Stomach smooth muscle (tissue), 2 donors: ENCODE results near the gene GLT1D1.

Experiments used
- H3K27ac ChIP-seq: one replicate; pipeline ENCODE4 v1.7.0; 2013; ENCODE audit warnings: mild to moderate bottlenecking, low read length, inconsistent platforms
- H3K27me3 ChIP-seq, 2 donors: one replicate each; pipeline ENCODE4 v1.7.0; 2013; ENCODE audit warnings: low read length in 2 of 2; ENCODE audit not compliant: insufficient read depth in 2 of 2, control insufficient read depth in 1 of 2
- H3K36me3 ChIP-seq, 2 donors: one replicate each; pipeline ENCODE4 v1.7.0; 2013; ENCODE audit warnings: low read length in 2 of 2; ENCODE audit not compliant: control insufficient read depth in 2 of 2, insufficient read depth in 2 of 2
- H3K4me1 ChIP-seq: one replicate; pipeline ENCODE4 v1.7.0; 2013; ENCODE audit warnings: low read length; ENCODE audit not compliant: control insufficient read depth, insufficient read depth
- H3K4me3 ChIP-seq, 2 donors: one replicate each; pipeline ENCODE4 v1.7.0; 2013; ENCODE audit warnings: low read length in 2 of 2
- H3K9ac ChIP-seq, 2 donors: one replicate each; pipeline ENCODE4 v1.7.0; 2013; ENCODE audit warnings: low read length in 2 of 2, mild to moderate bottlenecking in 1 of 2
- H3K9me3 ChIP-seq, 2 donors: one replicate each; pipeline ENCODE4 v1.7.0; 2013; ENCODE audit warnings: low read length in 2 of 2; ENCODE audit not compliant: control insufficient read depth in 2 of 2
- donor health status: healthy.
- donor health status: Pancreatic carcinoma.

GLT1D1 gene

DNA sequence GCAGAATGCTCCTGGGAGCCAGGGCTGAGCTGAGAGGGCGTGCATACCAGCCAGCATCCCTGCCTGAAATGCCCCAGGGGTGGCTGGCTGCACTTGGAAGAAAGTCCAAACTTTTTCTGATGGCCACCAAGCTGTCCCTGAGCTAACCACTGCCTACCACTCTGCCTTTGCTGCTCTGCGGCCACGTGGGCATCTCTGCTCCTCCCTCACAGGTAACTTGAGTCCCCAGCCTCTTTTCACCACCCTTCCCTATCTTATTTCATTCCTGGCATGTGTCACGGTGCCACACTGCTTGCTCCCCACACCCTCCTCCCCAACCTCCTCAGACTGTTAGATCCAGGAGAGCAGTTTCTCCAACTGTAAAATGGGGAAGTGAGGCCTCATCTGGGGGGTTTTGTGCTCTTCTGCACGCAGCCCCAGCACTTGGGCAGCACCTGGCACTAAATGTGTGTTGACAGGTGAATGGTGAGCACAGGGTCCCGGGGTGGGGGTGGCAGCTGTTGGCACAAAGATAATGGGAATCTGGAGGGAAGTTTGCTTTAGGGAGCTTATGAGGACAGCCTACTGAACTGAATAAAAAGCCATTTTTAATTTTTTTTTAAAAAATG, 113.0 kb downstream of the GLT1D1 start:
- peaks cover 17 to 19% of the 10 kb centered on the region in 2 donors for H3K27me3 ChIP-seq

DNA sequence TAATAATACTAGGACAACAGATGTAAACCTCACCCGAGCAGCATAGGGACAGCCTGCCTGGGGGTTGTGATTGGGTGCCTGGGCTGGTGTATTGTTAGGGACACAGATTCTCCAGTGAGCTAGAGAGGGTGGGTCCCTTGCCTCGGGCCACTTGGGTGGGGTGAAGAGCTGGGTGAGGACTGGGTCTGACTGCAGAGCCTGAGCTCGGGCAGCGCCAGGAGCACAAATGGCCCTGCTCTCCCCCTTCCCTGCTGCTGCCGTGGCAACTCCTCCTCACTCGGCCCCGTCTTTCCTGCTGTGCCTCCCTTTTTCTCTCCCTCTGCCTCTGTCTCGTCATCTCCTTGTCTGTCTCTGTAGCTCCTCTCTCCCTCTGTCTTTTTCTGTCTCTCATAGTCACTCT, 115.4 kb downstream of the GLT1D1 start:
- peaks cover 22 to 25% of the 10 kb centered on the region in 2 donors for H3K27me3 ChIP-seq
- H3K36me3 ChIP-seq: no peaks in the 10 kb centered on the region
- no peak overlapping the region for H3K9ac ChIP-seq
- H3K27ac ChIP-seq: no peak overlapping the region
- peaks cover 6 to 13% of the 10 kb centered on the region in 2 donors for H3K9me3 ChIP-seq
- no peaks in the 10 kb centered on the region for H3K4me1 ChIP-seq
- H3K4me3 ChIP-seq: no peak overlapping the region

More for the DNA sequence above, 113.0 kb downstream of the GLT1D1 start:
- Histone ChIP-seq H3K27ac (no peak overlapping the region), H3K4me1 (no peaks in the 10 kb centered on the region), H3K36me3 (no peaks in the 10 kb centered on the region), H3K9ac (no peak overlapping the region), H3K4me3 (no peak overlapping the region), H3K9me3 (peaks cover 10 to 13% of the 10 kb centered on the region in 2 donors)

DNA sequence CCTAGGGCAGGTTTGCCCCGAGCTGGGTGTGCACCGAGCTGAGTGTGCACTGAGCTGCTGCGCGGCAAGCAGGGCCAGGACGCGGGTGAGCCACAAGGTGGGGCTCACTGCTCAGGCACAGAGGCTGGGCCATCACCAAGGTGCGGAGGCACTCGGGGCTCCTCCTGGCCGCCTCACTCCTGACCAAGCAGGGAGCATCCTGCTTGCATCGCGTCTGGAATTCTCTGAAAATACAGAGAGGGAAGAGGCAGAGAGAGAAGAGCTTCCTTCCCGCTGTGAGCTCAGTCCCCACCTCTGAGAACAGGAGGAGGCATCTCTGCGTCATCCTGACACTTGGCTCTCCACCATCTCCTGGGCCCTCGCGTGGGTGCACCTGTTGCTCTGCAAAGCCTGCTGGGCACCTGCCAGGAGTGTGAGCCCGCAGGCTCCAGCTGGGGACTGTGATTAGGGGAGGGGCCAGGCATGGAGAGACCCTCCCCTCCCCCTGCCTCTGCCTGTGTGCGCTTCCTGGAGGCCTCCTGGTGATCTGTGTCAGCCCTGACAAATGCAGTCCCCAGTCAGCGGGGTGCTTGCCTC, 116.3 kb downstream of the GLT1D1 start:
- no peak overlapping the region for H3K9ac ChIP-seq
- H3K27ac ChIP-seq: no peak overlapping the region
- no peak overlapping the region for H3K4me3 ChIP-seq
- H3K4me1 ChIP-seq: no peaks in the 10 kb centered on the region
- H3K27me3 ChIP-seq: peaks cover 22 to 28% of the 10 kb centered on the region in 2 donors
- H3K36me3 ChIP-seq: no peaks in the 10 kb centered on the region
- peaks cover 4 to 8% of the 10 kb centered on the region in 2 donors for H3K9me3 ChIP-seq

DNA sequence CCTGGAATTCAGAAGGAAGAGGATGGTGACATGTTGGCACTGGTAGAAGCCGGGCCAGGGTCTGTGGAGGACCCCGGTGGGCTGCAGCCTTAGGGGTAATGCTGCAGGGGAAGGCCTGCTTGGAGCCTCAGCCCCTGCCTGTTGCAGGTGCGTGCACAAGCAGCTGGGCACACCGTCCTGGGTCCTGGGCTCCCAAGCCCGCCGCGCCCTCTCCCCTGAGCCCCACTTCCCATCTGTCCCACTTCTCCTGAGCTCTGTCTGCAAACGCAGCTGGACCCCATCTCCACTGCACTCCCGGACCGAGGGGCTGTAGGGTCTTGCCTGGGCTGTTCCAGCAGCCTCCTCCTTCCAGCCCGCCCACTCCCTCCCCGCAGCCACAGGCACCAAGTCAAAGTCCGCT, 116.8 kb downstream of the GLT1D1 start:
- peaks cover 22 to 33% of the 10 kb centered on the region in 2 donors for H3K27me3 ChIP-seq

DNA sequence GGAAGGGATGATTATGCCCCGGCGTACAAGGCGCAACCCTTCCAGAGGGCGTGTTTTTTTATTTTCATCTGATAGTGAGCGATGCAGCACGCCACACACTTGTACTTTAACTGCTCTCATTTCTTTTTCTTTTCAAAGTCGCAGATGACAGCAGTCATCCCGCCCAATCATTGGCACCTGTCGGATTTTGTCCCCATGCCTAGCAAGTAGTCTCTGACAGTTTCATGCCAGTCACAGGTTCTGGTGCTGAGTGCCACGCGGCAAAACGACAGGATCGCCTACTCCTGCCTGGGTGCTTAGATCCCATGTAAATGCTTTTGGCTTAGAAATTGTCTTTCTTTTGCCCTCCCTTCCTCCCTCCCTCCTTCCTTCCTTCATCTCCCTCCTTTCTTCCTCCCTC, 117.7 kb downstream of the GLT1D1 start:
- no peak overlapping the region for H3K4me3 ChIP-seq
- H3K27ac ChIP-seq: no peak overlapping the region
- H3K9me3 ChIP-seq: no peaks in the 10 kb centered on the region
- no peak overlapping the region for H3K9ac ChIP-seq
- peaks cover 22 to 36% of the 10 kb centered on the region in 2 donors for H3K27me3 ChIP-seq
- no peaks in the 10 kb centered on the region for H3K36me3 ChIP-seq
- no peaks in the 10 kb centered on the region for H3K4me1 ChIP-seq

More for the DNA sequence above, 116.8 kb downstream of the GLT1D1 start:
- H3K9ac ChIP-seq: no peak overlapping the region
- no peak overlapping the region for H3K4me3 ChIP-seq
- peaks cover 0 to 2% of the 10 kb centered on the region in 2 donors for H3K9me3 ChIP-seq
- no peaks in the 10 kb centered on the region for H3K36me3 ChIP-seq
- H3K4me1 ChIP-seq: no peaks in the 10 kb centered on the region
- no peak overlapping the region for H3K27ac ChIP-seq

DNA sequence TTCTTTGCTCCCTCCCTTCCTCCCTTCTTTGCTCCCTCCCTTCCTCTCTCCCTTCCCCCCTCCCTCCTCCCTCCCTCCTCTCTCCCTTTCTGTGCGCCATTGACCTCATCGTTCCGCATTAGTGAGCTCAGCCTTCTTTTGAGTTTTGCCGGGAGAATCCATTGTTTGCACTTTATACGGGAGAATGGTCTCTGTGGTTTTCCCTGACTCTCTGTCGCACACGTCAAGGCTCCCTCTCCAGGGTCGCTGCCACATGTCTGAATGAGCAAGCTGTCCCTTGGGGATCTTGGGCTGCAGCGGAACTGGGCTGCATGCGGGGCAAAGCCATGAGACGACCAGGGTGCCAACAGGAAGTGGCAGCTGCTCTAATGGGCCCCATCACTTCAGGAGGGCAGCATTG, 118.5 kb downstream of the GLT1D1 start:
- Histone ChIP-seq H3K27ac (no peak overlapping the region), H3K36me3 (no peaks in the 10 kb centered on the region), H3K9me3 (no peaks in the 10 kb centered on the region), H3K9ac (no peak overlapping the region), H3K27me3 (peaks cover 25 to 33% of the 10 kb centered on the region in 2 donors), H3K4me3 (no peak overlapping the region), H3K4me1 (no peaks in the 10 kb centered on the region)

DNA sequence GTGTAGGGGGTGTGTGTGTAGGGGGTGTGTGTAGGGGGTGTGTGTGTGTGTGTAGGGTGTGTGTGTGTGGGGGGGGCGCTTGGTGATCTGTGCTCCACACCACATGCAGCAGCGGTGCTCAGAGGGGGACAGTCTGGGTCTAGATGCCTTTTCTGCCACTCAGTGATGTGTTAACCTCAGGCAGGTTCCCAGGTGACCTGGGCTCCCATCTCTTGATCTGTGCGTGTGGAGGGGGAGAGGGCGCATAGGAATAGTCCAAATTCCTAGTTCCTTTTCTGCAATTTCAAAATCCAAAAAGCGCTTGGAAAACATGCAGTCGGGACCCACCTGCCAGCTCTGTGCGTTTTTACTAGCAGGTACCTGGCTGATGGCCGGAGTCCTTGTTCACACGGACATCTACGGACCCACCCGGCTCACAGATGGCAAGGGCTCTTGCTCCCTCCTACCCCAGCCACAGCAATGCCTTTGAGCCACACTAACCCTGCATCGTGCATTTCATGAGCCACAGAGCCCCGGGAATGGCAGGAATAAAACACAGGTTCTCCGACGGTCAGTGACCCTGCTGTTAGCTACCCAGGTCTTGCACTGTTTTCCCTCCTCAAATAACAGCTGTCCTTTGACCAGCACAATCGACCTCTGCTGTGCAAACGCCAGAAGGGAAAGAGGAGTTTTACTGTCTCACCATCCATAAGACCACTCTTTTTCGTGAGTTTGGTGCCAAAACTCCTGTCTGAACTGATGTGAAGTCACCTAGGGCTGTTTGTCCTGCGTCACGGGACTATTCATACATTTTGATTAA, 120.8 kb downstream of the GLT1D1 start:
- Histone ChIP-seq H3K9ac (no peak overlapping the region), H3K4me1 (no peaks in the 10 kb centered on the region), H3K27me3 (peaks cover 26 to 38% of the 10 kb centered on the region in 2 donors), H3K27ac (no peak overlapping the region), H3K4me3 (no peak overlapping the region), H3K36me3 (no peaks in the 10 kb centered on the region), H3K9me3 (no peaks in the 10 kb centered on the region)

DNA sequence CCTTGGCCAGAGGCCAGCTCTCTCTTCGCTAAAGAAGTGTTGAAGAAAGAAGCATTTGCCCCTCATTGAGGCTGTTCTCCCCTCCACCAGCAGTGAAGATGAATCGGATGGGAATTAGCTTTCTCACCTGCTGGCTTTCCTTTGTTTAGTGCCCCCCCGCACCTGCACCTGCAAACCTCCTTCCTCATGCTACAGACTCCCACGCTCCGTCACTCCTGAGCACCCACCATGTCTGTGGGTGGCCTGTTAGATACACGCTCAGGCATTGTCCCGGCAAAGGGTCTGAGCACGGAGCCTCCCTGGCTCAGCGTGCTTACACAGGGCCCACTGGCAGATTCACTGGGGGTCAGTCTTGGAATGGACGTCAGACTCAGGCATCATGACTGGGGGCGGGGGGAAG, 121.6 kb downstream of the GLT1D1 start:
- Histone ChIP-seq H3K36me3 (no peaks in the 10 kb centered on the region), H3K9ac (no peak overlapping the region), H3K4me1 (no peaks in the 10 kb centered on the region), H3K27ac (no peak overlapping the region), H3K27me3 (peaks cover 20 to 37% of the 10 kb centered on the region in 2 donors), H3K4me3 (no peak overlapping the region), H3K9me3 (no peaks in the 10 kb centered on the region)

DNA sequence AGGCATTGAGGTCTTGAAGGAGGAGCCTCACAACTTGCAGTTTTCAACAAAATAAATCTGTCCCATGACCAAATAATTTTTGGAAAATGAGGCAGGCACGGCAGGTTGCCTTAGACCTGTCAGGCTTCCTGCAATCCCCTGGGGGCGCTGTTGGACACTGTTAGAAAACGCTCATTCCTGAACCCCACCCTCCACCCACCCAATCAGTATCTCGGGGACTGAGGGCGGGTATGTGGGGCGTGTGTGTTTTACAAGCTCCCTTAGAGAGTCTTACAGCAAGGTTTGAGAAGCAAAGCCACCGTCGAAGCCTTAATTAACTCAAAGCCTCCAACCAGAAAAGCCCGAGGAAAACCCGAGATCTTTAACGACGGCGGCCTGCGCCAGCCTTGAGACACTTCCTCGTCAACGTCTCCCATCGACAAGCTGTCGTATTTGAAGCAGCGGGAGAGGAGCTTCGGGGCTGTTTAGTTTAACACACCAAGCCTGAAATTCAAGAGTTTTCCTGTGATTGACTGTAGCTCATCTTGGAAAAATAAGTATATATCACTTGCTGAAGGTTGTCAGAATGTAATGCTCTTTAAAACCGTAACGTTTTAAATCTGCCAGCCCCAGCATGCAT, 123.0 kb downstream of the GLT1D1 start:
- H3K4me1 ChIP-seq: no peaks in the 10 kb centered on the region
- H3K27ac ChIP-seq: no peak overlapping the region
- H3K36me3 ChIP-seq: no peaks in the 10 kb centered on the region
- H3K9ac ChIP-seq: no peak overlapping the region
- peaks cover 14 to 32% of the 10 kb centered on the region in 2 donors for H3K27me3 ChIP-seq
- H3K9me3 ChIP-seq: no peaks in the 10 kb centered on the region
- no peak overlapping the region for H3K4me3 ChIP-seq

DNA sequence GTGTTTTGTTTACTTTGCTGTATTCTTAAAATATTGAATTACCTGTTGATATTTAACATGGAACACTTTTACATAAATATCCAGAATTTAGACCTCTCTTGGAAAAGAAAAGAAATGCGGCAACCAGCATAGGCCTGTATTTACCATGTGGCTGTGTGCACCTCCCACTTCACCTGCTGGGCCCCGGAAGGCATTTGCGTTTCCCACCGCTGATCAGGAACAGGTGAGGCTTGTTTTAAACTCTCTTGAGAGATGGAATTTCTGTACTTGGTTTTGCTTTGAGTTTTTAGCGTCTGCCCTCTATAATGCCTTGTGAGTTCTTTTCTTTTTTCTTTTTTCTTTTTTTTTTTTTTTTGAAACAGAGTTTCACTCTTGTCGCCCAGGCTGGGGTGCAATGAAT, 124.2 kb downstream of the GLT1D1 start:
- Histone ChIP-seq H3K9ac (no peak overlapping the region), H3K4me3 (no peak overlapping the region), H3K9me3 (no peaks in the 10 kb centered on the region), H3K27me3 (peaks cover 8 to 30% of the 10 kb centered on the region in 2 donors), H3K27ac (no peak overlapping the region), H3K4me1 (no peaks in the 10 kb centered on the region), H3K36me3 (no peaks in the 10 kb centered on the region)
